PFSK-1 (cell line): Measurements from ENCODE around the gene OR2W3.

ENCODE experiments used
- POLR2AphosphoS5 ChIP-seq: IDR thresholded peaks from 2 replicates; pipeline ENCODE4 v1.6.1; 2012; ENCODE audit warnings: low read depth, mild to moderate bottlenecking, control low read depth, low read length, moderate library complexity
- REST ChIP-seq, 2 experiments: IDR thresholded peaks; 2 replicates each; pipeline versions ENCODE4 v1.6.1 to v1.8.0; 2011 to 2012; ENCODE audit warnings: low read depth in 2 of 2, low read length in 2 of 2, control low read depth in 1 of 2, inconsistent platforms in 1 of 2, mild to moderate bottlenecking in 1 of 2, moderate library complexity in 1 of 2; ENCODE audit not compliant: insufficient read depth in 1 of 2
- TAF1 ChIP-seq: IDR thresholded peaks from 2 replicates; pipeline ENCODE4 v1.6.1; 2012; ENCODE audit warnings: low read length, control low read depth, borderline replicate concordance; ENCODE audit not compliant: insufficient read depth

- TF ChIP-seq REST (IDR thresholded peaks at IDR 0.05; ENCODE audit: insufficient read depth in 1 of 2, low read depth in 2 of 2, low read length in 2 of 2) (no peak), POLR2AphosphoS5 (no peak), TAF1 (no peak)
These were observed 589 bp downstream of the OR2W3 start for GRCh38 chr1:247895976-247896375.
